Upper lobe of left lung (tissue), 6 donors: ENCODE data around the gene DNAJC22. TPM values are rescaled to one million over a fixed set of nuclear protein-coding genes. Genes with fewer than 3 reads are reported as not detected.

Experiments
- ATAC-seq, 2 donors: fragments of 200-7000 bp; cut with Tn5 transposase; one replicate each; pipeline ENCODE4 v1.9.1; 2022; ENCODE audit warnings: mild to moderate bottlenecking in 2 of 2, moderate library complexity in 2 of 2; ENCODE audit not compliant: low FRiP score in 2 of 2
- DNase-seq, 2 donors: peaks; one replicate each; pipeline ENCODE4 v3.0.0-alpha.2; 2019 to 2020
- H3K27ac ChIP-seq, 4 donors: fragments of 200-600 bp; sonication (generic); one replicate each; pipeline ENCODE4 v1.5.1; 2016 to 2019
- H3K27me3 ChIP-seq, 4 donors: fragments of 200-600 bp; sonication (generic); one replicate each; pipeline ENCODE4 v1.5.1; 2017 to 2019
- H3K36me3 ChIP-seq, 4 donors: fragments of 200-600 bp; sonication (generic); one replicate each; pipeline ENCODE4 v1.5.1; 2016 to 2019
- H3K4me1 ChIP-seq, 4 donors: fragments of 200-600 bp; sonication (generic); one replicate each; pipeline ENCODE4 v1.5.1; 2018 to 2019
- H3K4me3 ChIP-seq, 4 donors: fragments of 200-600 bp; sonication (generic); one replicate each; pipeline ENCODE4 v1.5.1; 2017 to 2019; ENCODE audit warnings: mild to moderate bottlenecking in 2 of 4, moderate library complexity in 1 of 4
- H3K9me3 ChIP-seq, 4 donors: fragments of 200-600 bp; sonication (generic); one replicate each; pipeline ENCODE4 v1.5.1; 2018 to 2019
- EP300 ChIP-seq, 4 donors: sonication (generic); formaldehyde crosslinking; IDR thresholded peaks; one replicate each; pipeline ENCODE4 v1.5.1; 2017; ENCODE audit warnings: antibody characterized with exemption in 4 of 4, control low read depth in 2 of 4
- POLR2A ChIP-seq, 4 donors: fragments of 450-650 bp; IDR thresholded peaks; one replicate each; pipeline ENCODE4 v1.5.1; 2016 to 2017; ENCODE audit warnings: antibody characterized with exemption in 4 of 4, mild to moderate bottlenecking in 2 of 4
- POLR2AphosphoS5 ChIP-seq, 2 donors: sonication (generic); formaldehyde crosslinking; IDR thresholded peaks; one replicate each; pipeline ENCODE4 v1.5.1; 2017; ENCODE audit warnings: antibody characterized with exemption in 2 of 2
- WGBS, 2 donors: methylation state at CpG; one replicate each; pipeline ENCODE4 v1.1.5; 2017 to 2018; 5-methylcytosine and 5-hydroxymethylcytosine counted together
- total RNA-seq, 6 donors: library from RNA; depleted of rRNA in 4 of 6; stranded (reverse); fragments of >200 nt in 4 of 6; gene quantifications; one replicate each; pipeline versions ENCODE4 v1.1.0 to v1.2.1, GENCODE V29; 2016 to 2021
- TF ChIP-seq, protein P1 (sequence below), 6 experiments: fragments of 450-650 bp in 4 of 6; fragments of 200-600 bp in 2 of 6; sonication (generic) in 2 of 6; IDR thresholded peaks; one replicate each; pipeline ENCODE4 v1.5.1; 2016 to 2019; ENCODE audit warnings: antibody characterized with exemption in 6 of 6
- donor health status: DM: no; HTN: no; CAD: no; lungs with moderate emphysema.
- donor health status: DM: no; HTN: yes; CAD: no; lungs with severe emphysema.

The DNAJC22 gene
- total RNA-seq, 6 donors from 2014 or later: 0.15 to 0.59 (median 0.38) TPM; not detected in 2

DNA sequence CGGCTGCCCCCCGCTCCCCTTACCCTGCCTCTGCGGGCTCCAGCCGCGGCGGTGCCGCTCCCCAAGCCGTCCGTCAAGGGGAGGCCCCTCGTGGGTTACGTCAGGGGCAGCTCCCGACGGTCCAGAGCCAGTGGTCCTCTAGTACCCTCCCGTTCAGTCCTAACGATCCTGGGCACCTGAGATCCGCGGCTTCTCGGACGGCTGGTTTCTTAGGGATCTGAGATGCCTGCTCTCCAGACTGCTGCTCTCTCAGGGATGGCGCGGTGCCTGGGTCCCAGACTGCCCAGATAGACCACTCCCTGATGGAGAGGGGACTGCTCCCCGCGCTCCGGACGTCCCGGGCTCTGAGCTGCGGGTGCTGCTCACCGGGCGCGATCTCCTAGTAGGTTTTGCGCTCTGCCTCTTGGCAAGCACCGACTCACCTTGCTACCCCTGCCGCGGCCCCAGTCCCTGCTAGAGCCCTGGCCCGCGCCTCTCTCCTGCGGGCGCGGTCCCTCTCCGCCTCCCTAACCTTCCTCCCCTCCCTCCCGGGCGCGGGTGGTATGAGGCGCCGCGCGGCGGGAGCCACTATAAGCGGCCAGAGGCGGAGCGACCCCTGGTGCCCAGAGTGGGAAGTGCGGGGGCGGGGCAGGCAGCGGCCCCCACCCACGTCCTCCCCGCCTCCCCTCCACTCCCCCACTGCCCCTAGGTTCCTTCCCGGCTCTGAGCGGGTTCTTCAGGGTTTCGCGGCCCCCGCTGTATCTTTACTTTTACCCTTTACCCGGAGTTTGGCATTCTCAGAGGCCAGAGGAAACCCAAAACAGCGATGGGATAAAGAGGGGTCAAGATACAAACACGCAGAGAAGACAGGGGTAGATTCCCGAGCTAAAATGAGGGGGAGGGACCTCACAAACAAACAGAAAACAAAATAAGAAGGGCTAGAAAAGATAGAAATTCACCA is 9.8 kb upstream of the DNAJC22 start, which contains the start of gene C1QL4:
TSS of gene C1QL4 (minus strand) at position 544 of the 940 bp plus-strand sequence. CDS start 711 bp downstream, outside the sequence.
- peaks cover 1 to 55% (median 30%) of the 10 kb centered on the region in 4 donors for H3K27me3 ChIP-seq
- no peaks in the 10 kb centered on the region for H3K36me3 ChIP-seq
- no peaks in the 10 kb centered on the region for H3K9me3 ChIP-seq
- peaks cover 21 to 26% (median 23%) of the 10 kb centered on the region in 4 donors for H3K4me1 ChIP-seq
- H3K4me3 ChIP-seq: peak within 1 kb of the TSS in 3 of 4 donors; percentile 21 to 46 (median 29)
- DNase-seq (peak; percentile 82 to 98), ATAC-seq (peak; percentile 87 to 95)
- TF ChIP-seq EP300 (IDR thresholded peaks at IDR 0.05): no peak
- TF ChIP-seq, protein P1, sequence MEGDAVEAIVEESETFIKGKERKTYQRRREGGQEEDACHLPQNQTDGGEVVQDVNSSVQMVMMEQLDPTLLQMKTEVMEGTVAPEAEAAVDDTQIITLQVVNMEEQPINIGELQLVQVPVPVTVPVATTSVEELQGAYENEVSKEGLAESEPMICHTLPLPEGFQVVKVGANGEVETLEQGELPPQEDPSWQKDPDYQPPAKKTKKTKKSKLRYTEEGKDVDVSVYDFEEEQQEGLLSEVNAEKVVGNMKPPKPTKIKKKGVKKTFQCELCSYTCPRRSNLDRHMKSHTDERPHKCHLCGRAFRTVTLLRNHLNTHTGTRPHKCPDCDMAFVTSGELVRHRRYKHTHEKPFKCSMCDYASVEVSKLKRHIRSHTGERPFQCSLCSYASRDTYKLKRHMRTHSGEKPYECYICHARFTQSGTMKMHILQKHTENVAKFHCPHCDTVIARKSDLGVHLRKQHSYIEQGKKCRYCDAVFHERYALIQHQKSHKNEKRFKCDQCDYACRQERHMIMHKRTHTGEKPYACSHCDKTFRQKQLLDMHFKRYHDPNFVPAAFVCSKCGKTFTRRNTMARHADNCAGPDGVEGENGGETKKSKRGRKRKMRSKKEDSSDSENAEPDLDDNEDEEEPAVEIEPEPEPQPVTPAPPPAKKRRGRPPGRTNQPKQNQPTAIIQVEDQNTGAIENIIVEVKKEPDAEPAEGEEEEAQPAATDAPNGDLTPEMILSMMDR (IDR thresholded peaks at IDR 0.05): peak; percentile 73 to 99 (median 88)
- WGBS, 2 donors: 1 to 3% methylated on average over 19 to 31 of the region's 65 CpGs
- H3K27ac ChIP-seq: no peak within 1 kb of the TSS

DNA sequence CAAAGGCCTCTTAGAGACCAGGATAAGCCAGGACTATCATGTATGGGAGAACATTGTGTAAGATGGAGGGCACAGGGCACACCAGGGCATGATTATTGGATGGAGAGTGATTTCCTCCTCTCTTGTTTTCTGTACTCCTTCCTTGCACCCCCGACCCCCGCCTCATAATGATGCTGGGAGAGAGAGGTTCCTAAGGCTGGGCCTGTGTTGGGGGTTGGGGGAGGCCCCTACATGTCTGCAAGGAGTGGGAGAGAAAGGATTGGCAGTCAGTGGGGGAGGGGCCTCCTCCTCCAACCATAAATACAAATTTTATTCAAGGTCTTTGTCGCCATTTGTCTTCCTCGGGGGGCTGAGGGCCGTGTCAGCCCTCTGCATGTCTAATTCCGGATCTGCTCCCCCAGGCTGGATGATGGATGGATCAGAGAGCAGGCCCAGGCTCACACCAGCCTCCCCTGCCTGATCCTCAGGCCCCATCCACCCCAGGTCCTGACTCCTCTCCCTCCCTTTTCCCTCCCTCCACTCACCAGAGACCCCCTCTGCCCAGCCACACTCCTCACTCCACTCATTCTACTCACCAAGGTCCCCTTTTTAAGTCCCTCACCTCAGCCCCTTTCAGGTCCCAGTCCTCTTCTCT is 7.7 kb upstream of the DNAJC22 start:
- TF ChIP-seq POLR2A (IDR thresholded peaks at IDR 0.05) (no peak), POLR2AphosphoS5 (IDR thresholded peaks at IDR 0.05) (no peak), EP300 (IDR thresholded peaks at IDR 0.05) (no peak)
- TF ChIP-seq, protein P1 (IDR thresholded peaks at IDR 0.05): no peak
- ATAC-seq: no peak
- Histone ChIP-seq H3K9me3 (no peaks in the 10 kb centered on the region), H3K4me1 (peaks cover 30 to 39% (median 36%) of the 10 kb centered on the region in 4 donors), H3K27ac (no peak overlapping the region), H3K4me3 (no peak overlapping the region), H3K36me3 (no peaks in the 10 kb centered on the region), H3K27me3 (peaks cover 0 to 55% (median 32%) of the 10 kb centered on the region in 4 donors)
- DNase-seq: peak in 1 of 2 donors; percentile 10
- WGBS, 2 donors: 66 to 75% methylated on average over 6 of the region's 6 CpGs

DNA sequence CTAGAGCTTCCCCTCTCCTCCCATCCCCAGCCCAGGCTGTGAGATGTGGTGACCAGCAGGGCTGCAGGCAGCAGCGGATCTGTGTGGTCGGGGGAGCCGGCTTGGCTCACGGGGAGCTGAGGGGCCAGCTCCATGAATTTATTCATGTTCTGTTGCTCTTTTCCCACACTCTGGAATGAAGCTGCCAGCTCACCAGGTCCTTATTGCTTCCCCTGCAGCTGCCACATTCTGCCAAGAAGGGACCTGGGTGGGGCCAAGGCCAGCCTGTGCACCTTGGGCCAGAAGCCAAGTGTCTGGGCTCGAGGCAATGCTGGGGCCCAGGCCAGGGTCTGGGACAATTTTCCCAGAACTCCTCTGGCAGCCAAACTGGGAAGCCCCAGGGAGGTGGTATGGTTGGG is 7.2 kb upstream of the DNAJC22 start:
- 39 to 49% methylated on average over 5 of the region's 5 CpGs for WGBS, 2 donors
- DNase-seq: no peak
- no peak for ATAC-seq
- Histone ChIP-seq H3K4me1 (peaks cover 30 to 40% (median 37%) of the 10 kb centered on the region in 4 donors), H3K9me3 (no peaks in the 10 kb centered on the region), H3K4me3 (no peak overlapping the region), H3K36me3 (no peaks in the 10 kb centered on the region), H3K27ac (no peak overlapping the region), H3K27me3 (peaks cover 2 to 55% (median 31%) of the 10 kb centered on the region in 4 donors)
- no peak for TF ChIP-seq POLR2A (IDR thresholded peaks at IDR 0.05)

DNA sequence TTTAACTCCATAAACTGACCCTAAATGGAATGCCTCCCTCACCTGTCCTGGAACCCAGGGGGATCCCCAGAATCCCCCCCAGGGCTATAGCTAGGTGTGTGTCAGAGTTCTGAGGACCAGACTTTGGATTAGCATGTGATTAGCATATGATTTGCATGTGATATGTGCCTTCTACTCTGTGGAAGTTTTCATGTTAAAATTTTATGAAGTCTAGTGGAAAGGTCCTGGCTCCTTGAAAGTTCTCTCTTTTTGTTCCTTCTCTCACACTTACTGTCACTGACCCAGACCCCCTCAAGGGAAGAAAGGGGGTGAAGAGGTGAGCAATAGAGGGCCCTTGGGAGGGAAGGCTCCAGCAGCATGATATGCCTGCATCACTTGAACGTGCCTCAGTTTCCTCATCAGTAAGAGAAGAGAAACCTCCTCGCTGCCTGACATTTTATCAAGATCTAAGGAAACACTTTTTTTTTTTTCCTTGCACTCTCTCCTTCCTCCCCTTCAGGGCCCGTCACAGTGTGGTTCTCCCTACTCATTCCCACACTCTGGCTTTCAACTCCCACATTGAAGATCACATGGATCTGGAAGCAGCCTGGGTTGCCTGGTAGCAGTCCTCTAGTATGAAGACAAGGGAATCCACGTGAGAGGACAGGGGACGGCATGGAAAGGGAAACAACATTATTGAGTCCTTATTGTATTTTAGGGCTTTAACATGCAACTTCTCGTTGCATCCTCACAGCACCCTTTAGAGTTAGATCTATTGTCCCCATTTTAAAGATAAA is 6.4 kb upstream of the DNAJC22 start:
- peaks cover 36 to 46% (median 43%) of the 10 kb centered on the region in 4 donors for H3K4me1 ChIP-seq
- ATAC-seq (no peak), DNase-seq (no peak)
- peaks cover 4 to 55% (median 35%) of the 10 kb centered on the region in 4 donors for H3K27me3 ChIP-seq
- H3K4me3 ChIP-seq: no peak overlapping the region
- no peak for TF ChIP-seq POLR2A (IDR thresholded peaks at IDR 0.05)
- TF ChIP-seq, protein P1 (IDR thresholded peaks at IDR 0.05): no peak
- TF ChIP-seq POLR2AphosphoS5 (IDR thresholded peaks at IDR 0.05): no peak
- TF ChIP-seq EP300 (IDR thresholded peaks at IDR 0.05): no peak
- H3K9me3 ChIP-seq: no peaks in the 10 kb centered on the region
- 60 to 63% methylated on average over 6 of the region's 6 CpGs for WGBS, 2 donors
- H3K27ac ChIP-seq: no peak overlapping the region
- H3K36me3 ChIP-seq: no peaks in the 10 kb centered on the region
